IPS-15b (cell line): ENCODE data around the gene RAPH1.

Experiments used
- H3K27me3 ChIP-seq: one replicate; pipeline ENCODE4 v1.6.1; 2013; ENCODE audit warnings: low read length; ENCODE audit not compliant: control insufficient read depth, insufficient read depth
- H3K36me3 ChIP-seq: one replicate; pipeline ENCODE4 v1.6.1; 2013; ENCODE audit warnings: low read length; ENCODE audit not compliant: control insufficient read depth, insufficient read depth
- H3K4me1 ChIP-seq: one replicate; pipeline ENCODE4 v1.6.1; 2013; ENCODE audit warnings: mild to moderate bottlenecking, low read length; ENCODE audit not compliant: control insufficient read depth, insufficient read depth
- H3K4me3 ChIP-seq: one replicate; pipeline ENCODE4 v1.5.1; 2013; ENCODE audit warnings: low read depth, low read length
- H3K9ac ChIP-seq: one replicate; pipeline ENCODE4 v1.6.1; 2013; ENCODE audit warnings: low read depth, mild to moderate bottlenecking, low read length
- H3K9me3 ChIP-seq: one replicate; pipeline ENCODE4 v1.6.1; 2013; ENCODE audit warnings: mild to moderate bottlenecking, low read length; ENCODE audit not compliant: control insufficient read depth, insufficient read depth

Gene RAPH1

GRCh38 chr2:203427061-203427460, 108.0 kb downstream of the RAPH1 start:
- Histone ChIP-seq H3K36me3 (peaks cover 5% of the 10 kb centered on the region), H3K4me1 (no peaks in the 10 kb centered on the region), H3K9ac (no peak overlapping the region), H3K4me3 (no peak overlapping the region), H3K27me3 (no peaks in the 10 kb centered on the region), H3K9me3 (no peaks in the 10 kb centered on the region)

GRCh38 chr2:203418271-203418670, 116.8 kb downstream of the RAPH1 start:
- Histone ChIP-seq H3K9me3 (no peaks in the 10 kb centered on the region), H3K27me3 (no peaks in the 10 kb centered on the region), H3K4me1 (no peaks in the 10 kb centered on the region), H3K9ac (no peak overlapping the region), H3K36me3 (no peaks in the 10 kb centered on the region), H3K4me3 (no peak overlapping the region)

GRCh38 chr2:203413796-203414195, 121.3 kb downstream of the RAPH1 start:
- H3K4me1 ChIP-seq: no peaks in the 10 kb centered on the region
- no peak overlapping the region for H3K4me3 ChIP-seq
- H3K36me3 ChIP-seq: peaks cover 3% of the 10 kb centered on the region
- H3K9me3 ChIP-seq: no peaks in the 10 kb centered on the region
- no peak overlapping the region for H3K9ac ChIP-seq
- H3K27me3 ChIP-seq: no peaks in the 10 kb centered on the region

DNA sequence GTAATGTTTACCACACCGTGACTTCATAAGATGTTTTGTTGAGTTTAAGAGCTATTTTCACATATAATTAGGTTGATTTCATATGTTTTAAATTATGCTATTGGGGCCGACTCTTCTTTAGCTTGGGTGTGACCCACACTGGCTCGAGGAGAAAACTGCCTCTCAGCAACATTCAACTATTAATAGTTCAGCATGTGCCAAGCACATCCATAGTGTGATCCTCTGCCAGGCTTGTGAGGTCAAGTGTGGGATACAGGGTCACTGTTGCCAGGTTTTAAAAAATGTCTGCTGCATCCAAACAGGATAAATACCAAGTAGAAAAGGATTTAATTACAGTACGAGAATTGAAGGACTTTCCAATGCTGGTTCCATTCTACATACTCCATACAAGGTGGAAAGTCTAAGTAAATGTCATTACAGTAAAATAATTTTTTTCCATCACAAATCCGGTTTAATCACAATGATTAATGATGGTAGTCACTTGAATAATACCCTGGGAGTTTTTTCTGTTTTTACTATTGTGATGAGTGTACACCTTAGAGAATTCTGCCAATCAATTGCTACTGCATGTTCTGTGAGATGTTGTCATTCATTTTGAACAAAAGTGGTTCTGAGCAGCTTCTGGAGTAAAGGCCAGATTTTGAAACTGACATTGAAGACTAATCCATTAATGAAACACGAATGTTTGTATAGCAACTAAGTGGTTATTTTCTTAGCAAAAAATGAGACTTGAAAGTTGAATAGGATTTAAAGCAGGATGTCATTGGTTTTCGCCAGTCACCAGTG, 122.4 kb downstream of the RAPH1 start:
- no peaks in the 10 kb centered on the region for H3K9me3 ChIP-seq
- H3K9ac ChIP-seq: no peak overlapping the region
- no peaks in the 10 kb centered on the region for H3K4me1 ChIP-seq
- H3K27me3 ChIP-seq: no peaks in the 10 kb centered on the region
- no peak overlapping the region for H3K4me3 ChIP-seq
- peaks cover 3% of the 10 kb centered on the region for H3K36me3 ChIP-seq

DNA sequence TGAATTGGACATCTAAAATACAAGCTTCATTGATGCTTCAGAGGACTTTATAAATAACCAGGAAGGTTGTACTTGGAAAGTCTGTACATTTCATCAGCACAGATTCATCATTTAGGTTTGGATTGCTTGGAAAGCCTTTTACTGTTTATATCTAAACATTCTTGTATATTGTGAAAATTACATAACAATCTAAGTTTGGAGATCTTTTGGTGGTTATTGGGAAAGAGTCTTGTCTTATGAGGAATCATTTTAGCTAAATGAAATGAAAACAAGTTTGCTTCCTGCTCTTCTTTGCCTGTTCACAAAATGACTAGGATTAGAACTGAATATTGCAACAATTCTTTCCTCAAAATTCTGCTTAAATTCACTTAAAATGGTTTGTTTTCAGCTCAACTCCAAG, 127.6 kb downstream of the RAPH1 start:
- Histone ChIP-seq H3K4me3 (no peak overlapping the region), H3K9me3 (no peaks in the 10 kb centered on the region), H3K9ac (no peak overlapping the region), H3K4me1 (no peaks in the 10 kb centered on the region), H3K27me3 (no peaks in the 10 kb centered on the region), H3K36me3 (peaks cover 5% of the 10 kb centered on the region)

DNA sequence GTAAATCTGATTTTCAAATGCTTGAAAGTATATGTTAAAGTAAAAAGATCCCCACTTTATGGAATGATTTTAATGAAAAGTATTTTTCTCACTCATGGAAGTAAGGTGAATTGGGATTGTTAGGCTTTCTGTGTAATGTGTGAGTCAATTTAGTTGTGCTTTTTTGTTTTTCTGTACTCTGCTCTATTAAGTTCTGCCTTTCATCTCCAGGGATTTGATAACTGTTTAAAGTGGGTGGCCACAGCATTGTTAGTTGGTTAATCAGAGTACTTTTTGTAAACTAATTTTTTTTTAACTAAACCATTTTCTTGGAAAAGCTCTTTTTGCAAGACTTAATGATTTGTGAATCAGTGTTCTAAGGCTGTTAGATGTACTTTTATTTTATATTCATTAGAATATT, 130.1 kb downstream of the RAPH1 start:
- Histone ChIP-seq H3K4me3 (no peak overlapping the region), H3K4me1 (no peaks in the 10 kb centered on the region), H3K27me3 (no peaks in the 10 kb centered on the region), H3K36me3 (peaks cover 3% of the 10 kb centered on the region), H3K9ac (no peak overlapping the region), H3K9me3 (no peaks in the 10 kb centered on the region)

- no peaks in the 10 kb centered on the region for H3K9me3 ChIP-seq
- no peak overlapping the region for H3K9ac ChIP-seq
- H3K27me3 ChIP-seq: no peaks in the 10 kb centered on the region
- H3K4me3 ChIP-seq: no peak overlapping the region
- no peaks in the 10 kb centered on the region for H3K4me1 ChIP-seq
- H3K36me3 ChIP-seq: peaks cover 3% of the 10 kb centered on the region
Measured at GRCh38 chr2:203400805-203401585, 134.1 kb downstream of the RAPH1 start.

- no peaks in the 10 kb centered on the region for H3K4me1 ChIP-seq
- peaks cover under 1% of the 10 kb centered on the region for H3K36me3 ChIP-seq
- H3K9me3 ChIP-seq: no peaks in the 10 kb centered on the region
Measured at GRCh38 chr2:203399031-203399430, 136.1 kb downstream of the RAPH1 start.

DNA sequence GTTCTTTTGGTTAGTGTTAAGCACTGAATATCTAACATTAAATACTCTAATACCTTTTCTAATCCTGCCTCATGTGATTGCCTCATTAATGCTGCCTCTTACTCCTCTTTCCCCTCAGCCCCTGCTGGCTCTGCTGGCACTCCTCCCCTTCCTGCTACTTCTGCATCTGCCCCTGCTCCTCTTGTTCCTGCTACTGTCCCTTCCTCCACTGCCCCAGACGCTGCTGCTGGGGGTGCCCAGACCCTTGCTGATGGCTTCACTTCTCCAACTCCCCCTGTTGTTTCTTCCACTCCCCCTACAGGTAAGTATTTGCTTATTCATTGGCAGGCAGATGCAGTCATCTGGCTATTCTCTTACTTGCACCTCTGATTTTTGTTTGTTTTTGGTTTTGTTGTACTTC, 138.4 kb downstream of the RAPH1 start:
- no peaks in the 10 kb centered on the region for H3K36me3 ChIP-seq

More at GRCh38 chr2:203399031-203399430, 136.1 kb downstream of the RAPH1 start:
- H3K4me3 ChIP-seq: no peak overlapping the region
- H3K9ac ChIP-seq: no peak overlapping the region
- no peaks in the 10 kb centered on the region for H3K27me3 ChIP-seq

GRCh38 chr2:203395858-203396257, 139.2 kb downstream of the RAPH1 start:
- no peaks in the 10 kb centered on the region for H3K36me3 ChIP-seq
- no peaks in the 10 kb centered on the region for H3K4me1 ChIP-seq

More for the DNA sequence above, 138.4 kb downstream of the RAPH1 start:
- Histone ChIP-seq H3K4me3 (no peak overlapping the region), H3K27me3 (no peaks in the 10 kb centered on the region), H3K9me3 (no peaks in the 10 kb centered on the region), H3K4me1 (no peaks in the 10 kb centered on the region), H3K9ac (no peak overlapping the region)

DNA sequence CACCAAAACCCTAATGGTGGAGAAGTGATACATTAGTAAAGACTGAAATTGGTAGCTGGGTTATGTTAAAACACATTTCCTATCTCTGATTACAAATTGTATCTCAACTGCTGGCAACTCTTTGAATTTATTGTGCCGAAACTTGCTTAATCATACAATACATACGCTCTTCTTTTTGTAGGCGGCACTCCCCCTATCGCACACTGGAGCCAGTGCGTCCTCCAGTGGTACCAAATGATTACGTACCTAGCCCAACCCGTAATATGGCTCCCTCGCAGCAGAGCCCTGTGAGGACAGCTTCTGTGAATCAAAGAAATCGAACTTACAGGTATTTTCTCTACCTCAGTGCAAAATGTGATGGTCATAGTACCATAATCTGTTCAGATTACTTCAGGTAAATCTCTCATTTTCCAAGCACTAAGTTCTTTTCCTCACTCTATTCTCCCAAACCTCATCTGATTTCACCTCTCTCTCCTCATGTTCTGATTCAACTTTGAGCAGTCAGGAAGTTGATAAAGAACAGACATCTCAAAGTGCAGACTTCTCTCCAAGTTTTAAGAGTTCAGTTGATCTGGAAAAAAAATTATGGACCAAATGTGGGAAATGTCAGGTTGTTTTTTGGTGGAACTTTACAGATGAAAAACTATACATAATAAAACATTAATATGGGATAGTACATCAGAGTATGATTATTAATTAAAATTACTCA, 140.4 kb downstream of the RAPH1 start:
- Histone ChIP-seq H3K4me1 (no peaks in the 10 kb centered on the region), H3K4me3 (no peak overlapping the region), H3K36me3 (no peaks in the 10 kb centered on the region), H3K27me3 (no peaks in the 10 kb centered on the region), H3K9me3 (no peaks in the 10 kb centered on the region), H3K9ac (no peak overlapping the region)

More at GRCh38 chr2:203395858-203396257, 139.2 kb downstream of the RAPH1 start:
- H3K27me3 ChIP-seq: no peaks in the 10 kb centered on the region
- no peak overlapping the region for H3K4me3 ChIP-seq
- H3K9me3 ChIP-seq: no peaks in the 10 kb centered on the region
- H3K9ac ChIP-seq: no peak overlapping the region
